IPS DF 4.7 (cell line): ENCODE measurements around the gene SP100.
"Not testable (repeated sequence)": the region's sequence is repeated elsewhere in the genome, so short reads cannot be mapped to it uniquely, and the experiment has no call there.

Experiments used
- DNase-seq: peaks from one replicate; pipeline ENCODE4 v3.0.0-alpha.2; 2013; ENCODE audit warnings: low spot score; ENCODE audit errors: extremely low read depth

Gene SP100

DNA sequence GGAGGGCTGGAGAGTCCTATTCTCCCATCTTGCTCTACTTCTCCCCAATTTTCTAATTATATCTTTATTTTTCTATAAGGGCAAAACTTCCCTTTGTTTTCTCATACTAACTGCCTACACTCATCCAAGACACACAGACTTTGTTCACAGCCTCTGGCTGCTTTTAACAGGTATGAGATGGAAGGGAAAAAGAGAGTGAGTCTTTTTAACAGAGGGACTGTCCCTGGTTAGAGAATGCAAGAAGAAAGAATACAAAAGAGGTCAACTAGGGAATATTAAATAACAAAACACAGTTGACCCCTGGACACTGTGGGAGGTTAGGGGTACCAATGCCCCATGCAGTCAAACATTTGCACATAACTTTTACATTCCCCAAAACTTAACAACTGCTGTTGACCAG lies 41.8 kb downstream of the SP100 start:
- no peak for DNase-seq

GRCh38 chr2:230459216-230459615 lies 43.2 kb downstream of the SP100 start:
- DNase-seq, result no peak

GRCh38 chr2:230471074-230471473 lies 55.1 kb downstream of the SP100 start:
- no peak for DNase-seq

GRCh38 chr2:230472621-230473018 lies 56.6 kb downstream of the SP100 start:
- no peak for DNase-seq

GRCh38 chr2:230473378-230473777 lies 57.4 kb downstream of the SP100 start:
- DNase-seq, result no peak

- DNase-seq, result no peak
Observed at GRCh38 chr2:230475143-230475542, 59.1 kb downstream of the SP100 start.

DNA sequence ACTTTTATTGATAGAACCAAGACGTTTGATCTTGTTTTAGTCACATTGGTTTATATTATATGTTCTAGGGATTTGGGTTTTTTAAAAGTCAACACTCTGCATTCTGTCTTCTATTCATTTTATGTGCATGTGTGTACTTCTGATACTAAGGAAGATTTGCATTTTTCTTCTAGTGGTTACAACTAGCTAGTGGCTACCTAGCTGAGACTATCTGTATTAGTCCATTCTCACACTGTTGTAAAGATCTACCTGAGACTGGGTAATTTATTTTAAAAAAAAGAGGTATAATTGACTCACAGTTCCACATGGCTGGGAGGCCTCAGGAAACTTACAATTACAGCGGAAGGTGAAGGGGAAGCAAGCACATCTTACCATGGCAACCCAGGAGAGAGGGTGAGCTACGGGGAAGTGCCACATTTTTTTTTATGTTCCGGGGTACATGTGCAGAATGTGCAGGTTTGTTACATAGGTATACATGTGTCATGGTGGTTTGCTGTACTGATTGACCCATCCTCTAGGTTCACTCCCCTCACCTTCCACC lies 69.9 kb downstream of the SP100 start:
- no peak for DNase-seq

GRCh38 chr2:230491219-230491618 lies 75.2 kb downstream of the SP100 start:
- not testable (repeated sequence) for DNase-seq

GRCh38 chr2:230492107-230492506 lies 76.1 kb downstream of the SP100 start:
- DNase-seq, result no peak

DNA sequence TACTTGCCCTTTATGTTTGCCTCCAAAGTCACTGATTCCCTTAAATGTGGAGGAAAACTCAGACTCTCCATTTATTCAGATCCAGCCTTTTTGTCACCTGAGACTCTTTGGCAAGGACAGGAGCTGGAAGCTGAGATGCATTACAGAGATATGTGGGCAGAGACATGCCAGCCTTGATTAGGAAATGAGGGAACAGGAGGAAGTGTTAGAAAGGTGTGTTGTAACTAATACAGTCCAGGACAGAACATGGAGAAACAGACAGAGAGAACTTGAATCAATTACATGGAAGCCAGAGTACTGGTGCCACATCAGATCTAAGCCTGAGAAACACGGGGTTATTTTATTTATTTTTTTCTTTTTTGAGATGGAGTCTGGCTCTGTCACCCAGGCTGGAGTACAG lies 79.0 kb downstream of the SP100 start:
- no peak for DNase-seq

DNA sequence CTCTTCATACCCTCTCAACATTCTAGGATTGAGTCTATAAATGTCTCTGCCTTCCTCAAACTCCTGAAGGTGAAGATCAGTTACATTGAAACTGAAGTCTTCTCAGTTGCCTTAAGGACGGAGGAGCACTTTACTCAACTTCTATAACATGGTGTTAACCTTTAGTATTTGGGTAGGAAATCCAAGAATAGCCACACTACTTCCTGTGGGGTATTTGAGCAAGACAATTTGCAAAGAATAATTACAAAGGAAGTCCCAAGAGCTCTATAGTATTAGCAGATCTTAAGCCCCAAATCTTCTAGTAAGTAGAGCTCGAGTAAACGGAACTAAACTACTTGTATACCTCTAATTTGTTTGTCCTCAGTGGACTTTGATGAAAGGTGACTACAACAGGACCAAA lies 80.9 kb downstream of the SP100 start:
- no peak for DNase-seq

- DNase-seq, result no peak
Observed at GRCh38 chr2:230498506-230499107, 82.6 kb downstream of the SP100 start.

DNA sequence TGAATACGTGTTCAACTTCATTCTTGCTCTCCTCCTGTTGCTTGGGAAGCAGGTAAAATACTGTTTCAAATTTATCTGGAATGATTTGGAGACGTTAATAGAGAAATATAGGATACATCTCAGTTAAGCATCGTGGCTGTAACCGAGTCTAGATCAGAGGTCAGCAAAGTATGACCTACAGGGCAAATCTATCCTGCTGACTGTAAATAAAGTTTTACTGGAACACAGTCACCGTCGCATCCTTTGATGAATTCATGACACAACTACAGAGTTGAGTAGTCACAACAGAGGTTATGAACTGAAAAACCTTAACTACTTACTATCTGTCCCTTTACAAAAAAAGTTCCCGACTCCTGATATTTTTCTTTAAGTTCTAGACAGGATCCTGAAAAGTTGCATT lies 86.6 kb downstream of the SP100 start:
- no peak for DNase-seq

DNA sequence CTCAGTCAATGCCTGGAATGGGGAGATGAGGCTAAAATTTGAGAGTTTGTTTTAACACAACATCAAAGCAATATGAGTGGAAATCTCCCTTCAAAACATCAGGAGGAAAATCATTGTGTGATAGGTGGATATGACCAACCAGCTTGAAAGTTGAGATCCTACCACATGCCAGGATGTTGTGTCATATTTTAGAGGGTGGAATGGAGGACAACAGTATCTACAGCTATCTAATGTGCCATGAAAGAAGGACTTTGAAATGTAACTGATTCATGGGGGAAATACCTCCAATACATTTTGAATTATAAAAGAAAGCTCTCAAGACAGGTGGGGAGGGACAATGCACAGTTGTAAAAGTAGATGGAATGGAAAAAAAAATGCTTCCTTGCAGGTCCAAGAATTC lies 87.8 kb downstream of the SP100 start:
- no peak for DNase-seq

GRCh38 chr2:230505162-230505561 lies 89.2 kb downstream of the SP100 start:
- no peak for DNase-seq

DNA sequence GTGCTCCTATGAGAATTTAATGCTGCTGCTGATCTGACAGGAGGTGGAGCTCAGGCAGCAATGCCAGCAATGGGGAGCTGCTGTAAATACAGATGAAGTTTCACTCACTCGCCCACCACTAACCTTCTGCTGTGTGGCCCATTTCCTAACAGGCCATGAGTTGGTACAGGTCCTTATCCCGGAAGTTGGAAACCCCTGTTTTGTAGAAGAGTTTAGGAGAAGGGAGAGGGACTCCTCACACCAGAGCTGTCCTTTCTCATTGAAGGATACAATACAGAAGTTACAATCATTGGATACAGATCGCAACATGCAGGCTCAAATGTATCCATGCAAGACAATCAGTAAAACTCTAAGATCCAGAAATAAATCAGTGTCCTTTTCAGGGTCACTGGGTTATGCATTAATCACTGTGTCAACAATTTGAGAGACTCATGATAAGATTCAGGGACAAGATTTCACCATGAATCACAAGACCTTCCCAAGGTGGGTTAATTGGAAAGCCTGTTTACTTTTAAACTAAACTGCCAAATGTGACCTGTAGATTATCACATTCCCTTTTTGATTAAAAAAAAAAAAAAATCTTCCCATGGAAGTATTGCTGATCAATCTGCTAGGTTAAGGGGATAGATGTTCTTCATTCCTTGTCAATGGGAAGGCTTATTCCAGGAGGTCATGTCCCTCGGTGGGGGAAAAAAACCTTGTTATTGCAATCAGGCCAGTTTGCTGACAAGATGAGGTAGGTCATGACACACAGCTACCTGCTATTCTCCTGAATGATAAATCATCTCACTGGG lies 97.2 kb downstream of the SP100 start:
- DNase-seq, result no peak

- DNase-seq, result no peak
Observed at GRCh38 chr2:230520061-230520874, 104.3 kb downstream of the SP100 start.

DNA sequence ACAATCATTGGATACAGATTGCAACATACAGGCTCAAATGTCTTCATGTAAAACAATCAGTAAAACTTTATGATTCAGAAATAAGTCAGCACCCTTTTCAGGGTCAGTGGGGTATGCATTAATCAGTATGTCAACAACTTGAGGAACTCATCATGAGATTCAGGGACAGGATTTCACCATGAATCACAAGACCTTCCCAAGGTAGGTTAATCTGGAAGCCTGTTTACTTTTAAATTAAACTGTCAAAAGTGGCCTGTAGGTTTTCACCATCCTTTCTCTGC lies 104.8 kb downstream of the SP100 start:
- DNase-seq, result no peak

- DNase-seq, result no peak
Observed at GRCh38 chr2:230521386-230521785, 105.4 kb downstream of the SP100 start.

GRCh38 chr2:230525682-230526081 lies 109.7 kb downstream of the SP100 start:
- DNase-seq, result no peak

- DNase-seq, result no peak
Observed at GRCh38 chr2:230537531-230537976, 121.6 kb downstream of the SP100 start.

DNA sequence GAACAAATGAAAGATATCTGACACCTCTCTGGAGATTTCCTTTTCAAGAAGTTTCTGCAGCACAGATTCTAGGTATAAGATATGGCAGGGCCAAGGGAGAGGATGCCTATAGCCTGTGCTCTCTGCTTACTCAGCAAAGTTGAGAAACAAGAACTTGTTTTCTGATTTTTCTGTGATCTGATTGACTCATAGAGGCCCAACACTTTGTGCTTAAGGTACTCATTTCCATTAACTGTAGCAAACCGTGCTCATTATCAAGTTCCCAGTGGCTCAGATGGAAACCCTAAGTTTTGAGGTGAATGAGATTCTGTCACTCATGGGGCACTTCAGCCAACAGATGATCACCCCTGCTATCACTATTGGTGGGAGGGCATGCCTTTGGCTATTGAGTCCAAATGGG lies 124.3 kb downstream of the SP100 start:
- DNase-seq, result no peak
